Measurements from ENCODE around the gene DCUN1D2.

DNA sequence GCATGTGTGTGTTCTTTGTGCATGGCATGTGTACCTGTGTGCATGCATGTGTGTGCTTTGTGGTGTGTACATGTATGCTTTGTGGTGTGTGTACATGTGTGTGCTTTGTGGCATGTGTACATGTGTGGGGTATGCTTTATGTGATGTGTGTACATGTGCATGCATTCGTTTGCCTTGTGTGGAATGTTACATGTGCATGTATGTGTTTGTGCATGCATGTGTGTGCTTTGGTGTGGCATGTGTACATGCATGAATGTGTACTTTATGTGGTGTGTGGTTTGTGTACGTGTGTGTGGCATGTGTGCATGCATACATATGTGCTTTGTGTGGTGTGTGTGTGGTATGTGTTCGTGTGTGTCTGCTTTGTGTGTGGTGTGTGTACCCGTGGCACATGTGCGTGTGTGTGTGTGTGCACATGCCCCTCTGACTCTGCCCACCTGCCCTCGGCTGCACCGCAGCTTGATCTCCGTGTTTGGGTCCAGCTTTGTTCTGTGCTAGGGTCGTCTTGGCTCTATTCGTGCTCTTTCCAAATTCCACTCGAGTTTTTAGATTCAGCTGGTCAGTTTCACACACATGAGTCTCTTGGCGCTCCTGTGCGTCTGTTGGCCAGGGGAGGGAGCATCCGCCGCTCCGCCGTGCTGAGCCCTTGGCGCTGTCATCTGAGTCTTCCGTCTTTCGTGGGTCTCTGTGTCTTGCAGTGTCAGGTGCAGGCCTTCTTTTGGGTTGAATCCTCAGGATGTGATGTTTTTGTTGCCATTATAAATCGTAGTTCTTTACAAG, 47.6 kb upstream of the DCUN1D2 start:
- TF ChIP-seq CTCF (IDR thresholded peaks at IDR 0.05) = no peak
- TF ChIP-seq POLR2AphosphoS5 (IDR thresholded peaks at IDR 0.05) = no peak

Measured in breast epithelium (tissue), 3 donors.